HepG2 (cell line): Measurements from ENCODE around the gene MZF1. TPM values are rescaled to one million over a fixed set of nuclear protein-coding genes. Genes with fewer than 3 reads are reported as not detected.

Experiments
- BCL6 ChIP-seq: IDR thresholded peaks from 2 replicates; pipeline ENCODE4 v1.6.1; 2016; ENCODE audit warnings: missing genetic modification reagents, missing compliant biosample characterization
- BRD4 ChIP-seq: sonication (generic); formaldehyde crosslinking; IDR thresholded peaks from 2 replicates; pipeline ENCODE4 v1.4.0; 2020; ENCODE audit warnings: missing genetic modification reagents
- EP300 ChIP-seq, 3 experiments: sonication (generic) in 1 of 3; formaldehyde crosslinking in 1 of 3; IDR thresholded peaks; 2 replicates each; pipeline versions ENCODE4 v1.5.1 to v1.6.1; 2011 to 2020; ENCODE audit warnings: low read depth in 2 of 3, low read length in 2 of 3, borderline replicate concordance in 1 of 3, improper control_type of control experiment in 1 of 3, mild to moderate bottlenecking in 1 of 3, missing genetic modification reagents in 1 of 3, moderate library complexity in 1 of 3
- GLMP ChIP-seq: sonication (generic); formaldehyde crosslinking; IDR thresholded peaks from 2 replicates; pipeline ENCODE4 v1.9.0; 2021; ENCODE audit warnings: missing genetic modification reagents, mild to moderate bottlenecking, borderline replicate concordance
- GRHL1 ChIP-seq: sonication (generic); formaldehyde crosslinking; conservative IDR thresholded peaks from 2 replicates; pipeline ENCODE4 v1.8.0; 2022; ENCODE audit warnings: missing genetic modification reagents
- IKZF4 ChIP-seq: sonication (generic); formaldehyde crosslinking; IDR thresholded peaks from 2 replicates; pipeline ENCODE4 v1.5.1; 2020; ENCODE audit warnings: borderline replicate concordance, mild to moderate bottlenecking, low read depth, missing genetic modification reagents; ENCODE audit errors: not compliant biosample characterization
- MED13 ChIP-seq: sonication (generic); formaldehyde crosslinking; IDR thresholded peaks from 2 replicates; pipeline ENCODE4 v1.5.0; 2020; ENCODE audit warnings: missing genetic modification reagents
- RBAK ChIP-seq: sonication (generic); formaldehyde crosslinking; IDR thresholded peaks from 2 replicates; pipeline ENCODE4 v1.5.1; 2020; ENCODE audit warnings: mild to moderate bottlenecking, missing genetic modification reagents
- REXO4 ChIP-seq: sonication (generic); formaldehyde crosslinking; IDR thresholded peaks from 2 replicates; pipeline ENCODE4 v1.8.0; 2022; ENCODE audit warnings: missing genetic modification reagents, mild to moderate bottlenecking, borderline replicate concordance
- RFX1 ChIP-seq: fragments of 450-650 bp; IDR thresholded peaks from 2 replicates; pipeline ENCODE4 v1.6.1; 2017
- SNRNP70 ChIP-seq: fragments of 200-400 bp; formaldehyde crosslinking; IDR thresholded peaks from 2 replicates; pipeline ENCODE4 v1.6.1; 2017; ENCODE audit warnings: mild to moderate bottlenecking, low read depth, low read length, moderate library complexity
- STAT5B ChIP-seq: sonication (generic); formaldehyde crosslinking; IDR thresholded peaks from 2 replicates; pipeline ENCODE4 v1.4.0; 2020; ENCODE audit warnings: missing genetic modification reagents
- ZNF225 ChIP-seq: sonication (generic); formaldehyde crosslinking; IDR thresholded peaks from 2 replicates; pipeline ENCODE4 v1.4.0; 2020; ENCODE audit warnings: mild to moderate bottlenecking, missing genetic modification reagents
- ZNF484 ChIP-seq: sonication (generic); formaldehyde crosslinking; IDR thresholded peaks from 2 replicates; pipeline ENCODE4 v1.5.1; 2020; ENCODE audit warnings: mild to moderate bottlenecking, low read depth, missing genetic modification reagents, borderline replicate concordance
- ZNF737 ChIP-seq: sonication (generic); formaldehyde crosslinking; IDR thresholded peaks from 2 replicates; pipeline ENCODE4 v1.5.0; 2020; ENCODE audit warnings: missing genetic modification reagents, mild to moderate bottlenecking, borderline replicate concordance
- ZNF768 ChIP-seq: sonication (generic); formaldehyde crosslinking; IDR thresholded peaks from 2 replicates; pipeline ENCODE4 v1.4.0; 2020; ENCODE audit warnings: missing genetic modification reagents
- ZSCAN22 ChIP-seq: sonication (generic); formaldehyde crosslinking; IDR thresholded peaks from 2 replicates; pipeline ENCODE4 v1.4.0; 2020; ENCODE audit warnings: mild to moderate bottlenecking, missing genetic modification reagents
- polyA plus RNA-seq, 8 experiments: library from polyadenylated mRNA; depleted of rRNA in 3 of 8; stranded (reverse) in 7 of 8; unstranded in 1 of 8; fragments of >200 nt; fragmentation: Illumina TruSeq in 4 of 8; extraction: Trizol in 4 of 8; gene quantifications; 2 replicates each; pipeline versions ENCODE4 v1.2.1 to v1.2.3, GENCODE V29; 2011 to 2016; ENCODE audit warnings: low read depth in 4 of 8, missing spikeins in 1 of 8, mixed read lengths in 1 of 8; ENCODE audit not compliant: insufficient read depth in 1 of 8
- total RNA-seq, 5 experiments: library from RNA; depleted of rRNA; stranded (reverse); fragments of >200 nt; fragmentation: Illumina TruSeq; extraction: Trizol; gene quantifications; 2 replicates each; pipeline ENCODE4 v1.2.3, GENCODE V29; 2016; ENCODE audit warnings: low read depth in 1 of 5
- TF ChIP-seq, protein P1 (sequence below): sonication (generic); formaldehyde crosslinking; IDR thresholded peaks from 2 replicates; pipeline ENCODE4 v1.5.1; 2020; ENCODE audit warnings: mild to moderate bottlenecking, missing genetic modification reagents
- TF ChIP-seq, protein P2 (sequence below): sonication (generic); formaldehyde crosslinking; IDR thresholded peaks from 2 replicates; pipeline ENCODE4 v1.8.0; 2022; ENCODE audit warnings: mild to moderate bottlenecking, missing genetic modification reagents, moderate library complexity
- TF ChIP-seq, protein P3 (sequence below): sonication (generic); formaldehyde crosslinking; IDR thresholded peaks from 2 replicates; pipeline ENCODE4 v1.8.0; 2022; ENCODE audit warnings: mild to moderate bottlenecking, missing genetic modification reagents

The MZF1 gene
- total and polyA plus RNA-seq, 2 of the 13 experiments (the other 11 are each of a cell fraction or from before 2014, with no cell fraction given) = 3.1 to 8.1 TPM

DNA sequence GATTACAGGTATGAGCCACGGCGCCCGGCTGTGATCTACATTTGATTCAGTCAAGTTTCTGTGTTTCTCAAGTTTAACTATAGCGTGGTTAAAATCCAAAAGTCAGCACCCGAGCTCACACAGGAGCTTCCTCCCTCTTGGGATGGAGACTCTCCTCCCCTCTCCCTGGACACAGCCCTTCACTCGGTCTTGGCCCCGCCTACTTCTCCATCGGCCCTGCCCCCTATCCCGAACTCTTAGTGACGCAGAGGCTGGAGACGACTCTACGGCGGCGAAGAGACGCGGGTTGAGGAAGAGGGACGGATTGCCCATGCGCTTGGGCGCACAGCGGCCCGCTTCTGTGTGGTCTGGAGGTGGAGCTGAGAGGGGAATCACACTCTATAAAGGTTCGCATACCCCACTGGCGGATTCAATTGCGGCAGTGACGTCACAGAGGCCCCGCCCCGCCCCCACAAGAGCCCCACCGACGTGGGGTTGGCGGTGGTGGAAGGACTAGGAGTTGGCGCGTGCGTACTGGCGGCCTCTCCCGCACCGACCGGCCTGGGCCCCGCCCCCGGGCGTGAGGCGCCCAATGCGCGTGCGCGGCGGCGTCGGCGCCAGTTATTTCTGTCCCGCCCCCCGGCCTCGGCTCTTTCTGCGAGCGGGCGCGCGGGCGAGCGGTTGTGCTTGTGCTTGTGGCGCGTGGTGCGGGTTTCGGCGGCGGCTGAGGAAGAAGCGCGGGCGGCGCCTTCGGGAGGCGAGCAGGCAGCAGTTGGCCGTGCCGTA lies 29.1 kb downstream of the MZF1 start, which contains the start of gene TRIM28 (continued):
- TF ChIP-seq EP300 (IDR thresholded peaks at IDR 0.05; ENCODE audit: low read depth in 2 of 2, low read length in 2 of 2) (no peak; a peak in 1 of 4 replicates), EP300 (CRISPR knock-in tag; IDR thresholded peaks at IDR 0.05; ENCODE audit: borderline replicate concordance) (0 out of 2 replicates have a peak, but pooled peaks have one; percentile 33), ZNF225 (CRISPR knock-in tag) (0 out of 2 replicates have a peak, but pooled peaks have one; percentile 39), GRHL1 (CRISPR knock-in tag) (no peak), ZSCAN22 (peak; percentile 81; the same call in 1 of the 2 replicates), GLMP (CRISPR knock-in tag) (no peak), ZNF484 (CRISPR knock-in tag) (no peak), IKZF4 (no peak), RFX1 (no peak), BRD4 (CRISPR knock-in tag) (0 out of 2 replicates have a peak, but pooled peaks have one; percentile 51), SNRNP70 (no peak), REXO4 (CRISPR knock-in tag) (no peak), ZNF768 (CRISPR knock-in tag) (peak; percentile 48; the same call in 1 of the 2 replicates), MED13 (0 out of 2 replicates have a peak, but pooled peaks have one; percentile 54), ZNF737 (no peak), RBAK (no peak), BCL6 (CRISPR knock-in tag) (0 out of 2 replicates have a peak, but pooled peaks have one; percentile 9), STAT5B (CRISPR knock-in tag) (no peak)
- TF ChIP-seq, protein P1, sequence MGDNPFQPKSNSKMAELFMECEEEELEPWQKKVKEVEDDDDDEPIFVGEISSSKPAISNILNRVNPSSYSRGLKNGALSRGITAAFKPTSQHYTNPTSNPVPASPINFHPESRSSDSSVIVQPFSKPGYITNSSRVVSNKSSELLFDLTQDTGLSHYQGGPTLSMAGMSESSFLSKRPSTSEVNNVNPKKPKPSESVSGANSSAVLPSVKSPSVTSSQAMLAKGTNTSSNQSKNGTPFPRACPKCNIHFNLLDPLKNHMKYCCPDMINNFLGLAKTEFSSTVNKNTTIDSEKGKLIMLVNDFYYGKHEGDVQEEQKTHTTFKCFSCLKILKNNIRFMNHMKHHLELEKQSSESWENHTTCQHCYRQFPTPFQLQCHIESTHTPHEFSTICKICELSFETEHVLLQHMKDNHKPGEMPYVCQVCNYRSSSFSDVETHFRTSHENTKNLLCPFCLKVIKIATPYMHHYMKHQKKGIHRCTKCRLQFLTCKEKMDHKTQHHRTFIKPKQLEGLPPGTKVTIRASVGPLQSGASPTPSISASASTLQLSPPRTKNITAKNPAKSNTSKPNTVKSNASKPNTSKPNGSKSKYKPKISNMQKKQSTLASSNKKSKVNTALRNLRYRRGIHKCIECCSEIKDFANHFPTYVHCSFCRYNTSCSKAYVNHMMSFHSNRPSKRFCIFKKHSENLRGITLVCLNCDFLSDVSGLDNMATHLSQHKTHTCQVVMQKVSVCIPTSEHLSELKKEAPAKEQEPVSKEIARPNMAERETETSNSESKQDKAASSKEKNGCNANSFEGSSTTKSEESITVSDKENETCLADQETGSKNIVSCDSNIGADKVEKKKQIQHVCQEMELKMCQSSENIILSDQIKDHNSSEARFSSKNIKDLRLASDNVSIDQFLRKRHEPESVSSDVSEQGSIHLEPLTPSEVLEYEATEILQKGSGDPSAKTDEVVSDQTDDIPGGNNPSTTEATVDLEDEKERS (CRISPR knock-in tag) = no peak
- TF ChIP-seq, protein P2, sequence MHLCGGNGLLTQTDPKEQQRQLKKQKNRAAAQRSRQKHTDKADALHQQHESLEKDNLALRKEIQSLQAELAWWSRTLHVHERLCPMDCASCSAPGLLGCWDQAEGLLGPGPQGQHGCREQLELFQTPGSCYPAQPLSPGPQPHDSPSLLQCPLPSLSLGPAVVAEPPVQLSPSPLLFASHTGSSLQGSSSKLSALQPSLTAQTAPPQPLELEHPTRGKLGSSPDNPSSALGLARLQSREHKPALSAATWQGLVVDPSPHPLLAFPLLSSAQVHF = no peak
- TF ChIP-seq, protein P3, sequence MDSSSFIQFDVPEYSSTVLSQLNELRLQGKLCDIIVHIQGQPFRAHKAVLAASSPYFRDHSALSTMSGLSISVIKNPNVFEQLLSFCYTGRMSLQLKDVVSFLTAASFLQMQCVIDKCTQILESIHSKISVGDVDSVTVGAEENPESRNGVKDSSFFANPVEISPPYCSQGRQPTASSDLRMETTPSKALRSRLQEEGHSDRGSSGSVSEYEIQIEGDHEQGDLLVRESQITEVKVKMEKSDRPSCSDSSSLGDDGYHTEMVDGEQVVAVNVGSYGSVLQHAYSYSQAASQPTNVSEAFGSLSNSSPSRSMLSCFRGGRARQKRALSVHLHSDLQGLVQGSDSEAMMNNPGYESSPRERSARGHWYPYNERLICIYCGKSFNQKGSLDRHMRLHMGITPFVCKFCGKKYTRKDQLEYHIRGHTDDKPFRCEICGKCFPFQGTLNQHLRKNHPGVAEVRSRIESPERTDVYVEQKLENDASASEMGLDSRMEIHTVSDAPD = no peak
